Suprapubic skin (tissue), 3 donors: ENCODE measurements around the gene MRPS15.

Experiments
- CTCF ChIP-seq, 2 donors: fragments of 200-600 bp in 1 of 2; fragments of 450-650 bp in 1 of 2; sonication (generic) in 1 of 2; IDR thresholded peaks; one replicate each; pipeline ENCODE4 v1.5.1; 2016 to 2019; ENCODE audit warnings: antibody characterized with exemption in 2 of 2, mild to moderate bottlenecking in 1 of 2, moderate library complexity in 1 of 2
- POLR2A ChIP-seq, 2 donors: fragments of 450-650 bp; IDR thresholded peaks; one replicate each; pipeline ENCODE4 v1.6.1; 2017; ENCODE audit warnings: antibody characterized with exemption in 2 of 2, mild to moderate bottlenecking in 2 of 2, moderate library complexity in 2 of 2

- TF ChIP-seq CTCF (IDR thresholded peaks at IDR 0.05) = no peak
- no peak for TF ChIP-seq POLR2A (IDR thresholded peaks at IDR 0.05)
These were observed 17.9 kb upstream of the MRPS15 start for GRCh38 chr1:36481771-36482723.
